ENCODE measurements around the gene RGL3. TPM values are rescaled to one million over a fixed set of nuclear protein-coding genes. Genes with fewer than 3 reads are reported as not detected.

The RGL3 gene
- total and polyA plus RNA-seq, 5 donors from 2014 or later = not detected

DNA sequence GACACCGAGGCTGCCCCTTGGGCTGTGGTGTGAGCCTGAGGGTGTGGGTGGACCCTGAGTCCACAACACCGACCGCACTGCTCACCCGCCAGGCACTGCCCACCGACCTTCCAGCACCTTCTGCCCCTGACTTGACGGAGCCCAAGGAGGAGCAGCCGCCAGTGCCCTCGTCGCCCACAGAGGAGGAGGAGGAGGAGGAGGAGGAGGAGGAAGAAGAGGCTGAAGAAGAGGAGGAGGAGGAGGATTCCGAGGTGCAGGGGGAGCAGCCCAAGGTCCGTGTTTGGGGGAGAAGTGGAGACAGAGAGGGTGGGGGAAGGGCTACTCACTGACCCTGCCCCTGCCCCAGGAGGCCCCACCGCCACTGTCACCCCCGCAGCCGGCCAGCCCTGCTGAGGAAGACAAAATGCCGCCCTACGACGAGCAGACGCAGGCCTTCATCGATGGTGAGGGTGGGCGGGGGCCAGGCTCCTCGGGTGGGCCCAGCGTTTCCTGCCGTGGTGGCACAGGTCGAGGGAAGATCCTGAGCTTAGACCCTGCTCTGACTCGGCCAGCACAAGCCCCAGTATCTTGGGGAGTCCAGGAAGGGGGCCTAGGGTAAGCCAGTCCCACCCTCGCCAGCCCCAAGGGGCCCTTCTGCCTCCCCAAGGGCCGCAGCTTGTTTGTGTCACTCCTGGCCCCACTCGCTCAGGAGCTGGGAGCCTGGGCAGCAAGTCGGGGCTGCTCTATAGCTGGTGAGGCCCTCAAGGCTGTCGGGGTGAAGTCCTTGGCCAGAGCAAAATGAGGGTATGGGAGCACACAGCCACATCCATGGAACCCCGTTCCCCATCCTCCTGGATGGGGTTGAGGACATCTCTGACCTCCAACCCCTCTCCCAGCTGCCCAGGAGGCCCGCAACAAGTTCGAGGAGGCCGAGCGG is 28.5 kb upstream of the RGL3 start:
- Mint-ChIP-seq H3K36me3 (no peaks in the 10 kb centered on the region), H3K4me1 (peaks cover 0 to 2% (median 0%) of the 10 kb centered on the region in 4 donors), H3K9me3 (no peaks in the 10 kb centered on the region), H3K27ac (no peak overlapping the region), H3K27me3 (no peaks in the 10 kb centered on the region), H3K4me3 (no peak overlapping the region)
- no peaks in the 10 kb centered on the region for H3K27me3 ChIP-seq (ENCODE audit: control insufficient read depth, insufficient read depth, low read length)
- no peak for DNase-seq
- H3K4me3 ChIP-seq (ENCODE audit: low read depth, low read length) = no peak overlapping the region
- ATAC-seq (ENCODE audit: low read depth in 2 of 2) = no peak
- H3K36me3 ChIP-seq (ENCODE audit: control insufficient read depth, insufficient read depth, low read length) = peaks cover 34% of the 10 kb centered on the region
- no peaks in the 10 kb centered on the region for H3K9me3 ChIP-seq (ENCODE audit: control insufficient read depth in 2 of 2, low read length in 2 of 2)
- no peaks in the 10 kb centered on the region for H3K4me1 ChIP-seq (ENCODE audit: control insufficient read depth, insufficient read depth, low read length, poor library complexity, severe bottlenecking)
- no peak overlapping the region for H3K27ac ChIP-seq (ENCODE audit: insufficient read depth, low read length, poor library complexity, severe bottlenecking)

DNA sequence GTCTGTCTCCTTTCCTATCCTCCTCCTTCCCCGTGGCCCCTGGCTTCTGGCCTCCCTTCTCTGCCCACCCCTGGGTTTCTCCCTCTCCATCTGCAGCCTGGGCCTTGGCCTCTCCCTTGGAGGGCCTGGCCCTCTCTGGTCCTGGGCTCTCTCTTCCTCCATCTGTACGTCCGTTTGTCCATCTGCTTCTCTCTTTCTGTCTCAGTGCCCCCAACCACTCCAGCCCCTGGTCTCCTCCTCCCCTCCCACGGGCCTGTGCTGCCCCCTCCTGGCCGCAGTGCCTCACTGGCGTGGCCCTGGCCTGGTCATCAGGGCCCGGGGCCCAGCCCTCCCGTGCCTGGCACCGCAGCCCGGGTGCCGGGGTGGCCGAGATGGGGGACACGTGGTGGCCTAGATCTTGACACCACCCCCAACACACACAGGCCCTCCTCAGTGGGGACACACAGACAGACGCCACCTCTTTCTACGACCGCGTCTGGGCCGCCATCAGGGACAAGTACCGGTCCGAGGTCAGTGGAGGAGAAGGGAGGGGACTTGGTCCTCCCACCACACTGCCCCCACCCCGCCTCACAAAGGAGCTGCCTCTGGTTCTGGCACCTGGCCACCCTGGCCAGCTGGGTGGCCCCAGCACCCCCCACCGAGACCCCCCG is 27.7 kb upstream of the RGL3 start:
- Mint-ChIP-seq H3K27me3 (no peaks in the 10 kb centered on the region), H3K27ac (no peak overlapping the region), H3K9me3 (no peaks in the 10 kb centered on the region), H3K36me3 (peaks cover 5% of the 10 kb centered on the region), H3K4me1 (peaks cover 0 to 5% (median 2%) of the 10 kb centered on the region in 4 donors), H3K4me3 (no peak overlapping the region)
- peaks cover 42% of the 10 kb centered on the region for H3K36me3 ChIP-seq (ENCODE audit: control insufficient read depth, insufficient read depth, low read length)
- H3K27ac ChIP-seq (ENCODE audit: insufficient read depth, low read length, poor library complexity, severe bottlenecking) = no peak overlapping the region
- H3K27me3 ChIP-seq (ENCODE audit: control insufficient read depth, insufficient read depth, low read length) = no peaks in the 10 kb centered on the region
- DNase-seq = peak in 2 of 3 donors; percentile 24 to 28
- H3K9me3 ChIP-seq (ENCODE audit: control insufficient read depth in 2 of 2, low read length in 2 of 2) = no peaks in the 10 kb centered on the region
- H3K4me1 ChIP-seq (ENCODE audit: control insufficient read depth, insufficient read depth, low read length, poor library complexity, severe bottlenecking) = no peaks in the 10 kb centered on the region
- H3K4me3 ChIP-seq (ENCODE audit: low read depth, low read length) = no peak overlapping the region
- ATAC-seq (ENCODE audit: low read depth in 2 of 2) = peak in 1 of 2 donors; percentile 65

DNA sequence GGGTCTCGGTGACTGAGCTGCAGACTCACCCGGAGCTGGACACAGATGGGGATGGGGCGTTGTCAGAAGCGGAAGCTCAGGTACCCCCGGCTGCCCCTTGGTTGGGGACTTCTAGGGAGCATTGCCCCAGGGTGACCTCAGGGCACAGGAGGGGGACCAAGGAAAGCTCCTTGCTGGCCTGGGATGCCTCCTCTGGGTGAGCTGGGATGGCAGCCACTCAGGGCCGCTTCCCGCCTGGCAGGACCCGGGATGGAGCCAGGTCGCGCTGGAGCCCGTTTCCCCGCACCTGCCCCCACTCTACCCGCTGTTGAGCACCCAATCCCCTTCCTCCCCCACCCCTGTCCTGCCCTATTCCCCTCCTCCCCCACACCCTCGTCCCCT is 27.1 kb upstream of the RGL3 start:
- Mint-ChIP-seq H3K4me3 (no peak overlapping the region), H3K4me1 (peaks cover 0 to 8% (median 3%) of the 10 kb centered on the region in 4 donors), H3K27me3 (no peaks in the 10 kb centered on the region), H3K9me3 (no peaks in the 10 kb centered on the region), H3K36me3 (peaks cover 8% of the 10 kb centered on the region), H3K27ac (no peak overlapping the region)
- Histone ChIP-seq H3K27ac (ENCODE audit: insufficient read depth, low read length, poor library complexity, severe bottlenecking) (no peak overlapping the region), H3K36me3 (ENCODE audit: control insufficient read depth, insufficient read depth, low read length) (peaks cover 47% of the 10 kb centered on the region), H3K4me1 (ENCODE audit: control insufficient read depth, insufficient read depth, low read length, poor library complexity, severe bottlenecking) (no peaks in the 10 kb centered on the region), H3K9me3 (ENCODE audit: control insufficient read depth in 2 of 2, low read length in 2 of 2) (no peaks in the 10 kb centered on the region), H3K27me3 (ENCODE audit: control insufficient read depth, insufficient read depth, low read length) (no peaks in the 10 kb centered on the region), H3K4me3 (ENCODE audit: low read depth, low read length) (no peak overlapping the region)
- DNase-seq = no peak
- ATAC-seq (ENCODE audit: low read depth in 2 of 2) = no peak

DNA sequence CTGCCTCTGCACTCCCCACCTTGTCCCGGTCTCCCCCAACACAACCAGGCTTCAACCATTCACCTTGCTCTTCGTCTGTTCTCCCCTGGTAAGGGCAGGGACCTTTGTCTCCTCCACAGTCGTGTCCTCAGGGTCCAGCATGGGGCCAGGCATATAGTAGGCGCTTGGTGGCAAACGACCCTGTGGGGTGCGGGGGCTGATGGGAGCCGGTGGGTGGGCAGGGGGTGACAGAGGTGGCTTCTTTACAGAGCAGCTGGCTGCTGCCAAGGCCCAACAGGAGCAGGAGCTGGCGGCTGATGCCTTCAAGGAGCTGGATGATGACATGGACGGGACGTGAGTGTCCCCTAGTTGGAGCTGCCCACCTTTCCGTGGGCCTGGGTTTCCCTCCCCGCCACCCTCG is 26.0 kb upstream of the RGL3 start:
- Mint-ChIP-seq H3K27ac (no peak overlapping the region), H3K36me3 (peaks cover 15% of the 10 kb centered on the region), H3K27me3 (no peaks in the 10 kb centered on the region), H3K4me1 (peaks cover 0 to 11% (median 4%) of the 10 kb centered on the region in 4 donors), H3K9me3 (no peaks in the 10 kb centered on the region), H3K4me3 (no peak overlapping the region)
- no peaks in the 10 kb centered on the region for H3K9me3 ChIP-seq (ENCODE audit: control insufficient read depth in 2 of 2, low read length in 2 of 2)
- peaks cover 55% of the 10 kb centered on the region for H3K36me3 ChIP-seq (ENCODE audit: control insufficient read depth, insufficient read depth, low read length)
- ATAC-seq (ENCODE audit: low read depth in 2 of 2) (no peak), DNase-seq (no peak)
- H3K27ac ChIP-seq (ENCODE audit: insufficient read depth, low read length, poor library complexity, severe bottlenecking) = no peak overlapping the region
- no peaks in the 10 kb centered on the region for H3K27me3 ChIP-seq (ENCODE audit: control insufficient read depth, insufficient read depth, low read length)
- no peak overlapping the region for H3K4me3 ChIP-seq (ENCODE audit: low read depth, low read length)
- no peaks in the 10 kb centered on the region for H3K4me1 ChIP-seq (ENCODE audit: control insufficient read depth, insufficient read depth, low read length, poor library complexity, severe bottlenecking)

DNA sequence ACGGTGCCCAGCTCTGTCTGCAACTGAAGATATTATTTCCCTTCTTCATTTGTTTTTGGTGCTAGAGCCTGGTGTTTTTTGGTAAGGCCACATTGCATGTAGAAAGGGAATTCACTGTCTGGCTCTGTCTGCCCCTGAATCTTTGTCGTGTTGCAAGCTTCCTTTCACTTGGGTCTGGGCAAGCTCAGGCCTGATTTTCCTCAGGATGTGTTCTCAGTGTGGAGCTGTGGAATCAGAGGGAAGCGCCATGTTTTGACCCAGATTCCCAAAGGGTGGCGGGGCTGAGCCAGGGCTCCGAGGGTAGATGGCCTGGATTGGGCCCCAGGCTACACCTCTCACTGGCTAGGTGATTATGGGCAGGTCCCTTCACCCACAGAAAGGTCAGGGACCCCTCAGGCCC is 24.9 kb upstream of the RGL3 start:
- Mint-ChIP-seq H3K4me1 (peaks cover 0 to 11% (median 4%) of the 10 kb centered on the region in 4 donors), H3K27me3 (no peaks in the 10 kb centered on the region), H3K9me3 (no peaks in the 10 kb centered on the region), H3K4me3 (no peak overlapping the region), H3K27ac (no peak overlapping the region), H3K36me3 (peaks cover 16% of the 10 kb centered on the region)
- no peak for DNase-seq
- ATAC-seq (ENCODE audit: low read depth in 2 of 2) = no peak
- Histone ChIP-seq H3K4me3 (ENCODE audit: low read depth, low read length) (no peak overlapping the region), H3K36me3 (ENCODE audit: control insufficient read depth, insufficient read depth, low read length) (peaks cover 56% of the 10 kb centered on the region), H3K27me3 (ENCODE audit: control insufficient read depth, insufficient read depth, low read length) (no peaks in the 10 kb centered on the region), H3K27ac (ENCODE audit: insufficient read depth, low read length, poor library complexity, severe bottlenecking) (no peak overlapping the region), H3K9me3 (ENCODE audit: control insufficient read depth in 2 of 2, low read length in 2 of 2) (no peaks in the 10 kb centered on the region), H3K4me1 (ENCODE audit: control insufficient read depth, insufficient read depth, low read length, poor library complexity, severe bottlenecking) (no peaks in the 10 kb centered on the region)

DNA sequence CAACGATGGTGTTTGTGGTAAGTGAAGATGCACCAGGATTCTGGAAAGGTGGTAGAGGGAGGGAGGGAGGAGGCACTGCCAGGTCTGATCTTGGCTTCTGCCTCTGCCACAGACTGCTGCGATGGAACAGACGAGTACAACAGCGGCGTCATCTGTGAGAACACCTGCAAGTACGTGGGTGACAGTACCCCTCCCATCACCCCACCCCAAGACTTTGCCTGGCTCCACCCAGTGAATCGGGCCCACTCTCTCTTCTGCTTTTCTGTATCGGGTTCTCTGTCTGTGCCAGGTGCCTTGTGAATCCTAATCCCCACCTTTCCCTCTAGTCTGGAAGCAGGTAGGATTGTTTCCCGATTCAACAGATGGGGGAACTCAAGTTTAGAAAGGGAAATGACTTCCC is 18.8 kb upstream of the RGL3 start:
- Mint-ChIP-seq H3K36me3 (peaks cover 20% of the 10 kb centered on the region), H3K4me1 (peaks cover 4 to 41% (median 14%) of the 10 kb centered on the region in 4 donors), H3K27me3 (peaks cover 6% of the 10 kb centered on the region), H3K4me3 (peak overlapping the region; percentile 47 to 80 (median 60)), H3K27ac (no peak overlapping the region), H3K9me3 (no peaks in the 10 kb centered on the region)
- Histone ChIP-seq H3K36me3 (ENCODE audit: control insufficient read depth, insufficient read depth, low read length) (peaks cover 38% of the 10 kb centered on the region), H3K9me3 (ENCODE audit: control insufficient read depth in 2 of 2, low read length in 2 of 2) (no peaks in the 10 kb centered on the region), H3K4me3 (ENCODE audit: low read depth, low read length) (no peak overlapping the region), H3K27ac (ENCODE audit: insufficient read depth, low read length, poor library complexity, severe bottlenecking) (no peak overlapping the region), H3K4me1 (ENCODE audit: control insufficient read depth, insufficient read depth, low read length, poor library complexity, severe bottlenecking) (peaks cover 21% of the 10 kb centered on the region), H3K27me3 (ENCODE audit: control insufficient read depth, insufficient read depth, low read length) (no peaks in the 10 kb centered on the region)
- DNase-seq (no peak), ATAC-seq (ENCODE audit: low read depth in 2 of 2) (no peak)

DNA sequence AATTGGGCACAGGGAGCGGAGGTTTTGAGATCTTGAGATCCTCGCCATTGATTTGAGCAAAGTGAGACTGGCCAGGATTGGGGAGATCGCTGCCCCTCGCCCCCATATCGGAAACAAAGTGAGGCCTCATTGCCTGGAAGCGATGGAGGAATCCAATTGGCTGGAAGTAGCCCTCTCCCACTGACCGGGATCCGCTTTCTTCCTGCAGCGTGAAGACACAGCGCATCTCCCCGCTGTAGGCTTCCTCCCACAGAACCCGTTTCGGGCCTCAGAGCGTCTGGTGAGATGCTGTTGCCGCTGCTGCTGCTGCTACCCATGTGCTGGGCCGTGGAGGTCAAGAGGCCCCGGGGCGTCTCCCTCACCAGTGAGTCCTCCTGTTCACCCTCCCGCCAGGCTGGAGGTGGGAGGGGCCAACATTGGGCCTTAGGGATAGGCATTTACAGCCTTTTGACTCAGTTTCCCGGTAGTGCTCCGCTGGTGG is 16.8 kb upstream of the RGL3 start:
- Histone ChIP-seq H3K27me3 (ENCODE audit: control insufficient read depth, insufficient read depth, low read length) (no peaks in the 10 kb centered on the region), H3K4me3 (ENCODE audit: low read depth, low read length) (peak overlapping the region; percentile 83), H3K36me3 (ENCODE audit: control insufficient read depth, insufficient read depth, low read length) (peaks cover 20% of the 10 kb centered on the region), H3K4me1 (ENCODE audit: control insufficient read depth, insufficient read depth, low read length, poor library complexity, severe bottlenecking) (peaks cover 21% of the 10 kb centered on the region), H3K27ac (ENCODE audit: insufficient read depth, low read length, poor library complexity, severe bottlenecking) (peak overlapping the region; percentile 82), H3K9me3 (ENCODE audit: control insufficient read depth in 2 of 2, low read length in 2 of 2) (no peaks in the 10 kb centered on the region)
- no peak for ATAC-seq (ENCODE audit: low read depth in 2 of 2)
- Mint-ChIP-seq H3K4me1 (peaks cover 4 to 32% (median 10%) of the 10 kb centered on the region in 4 donors), H3K27ac (peak overlapping the region; percentile 92 to 99 (median 97)), H3K9me3 (peaks cover 0 to 1% (median 0%) of the 10 kb centered on the region in 7 donors), H3K4me3 (peak overlapping the region; percentile 97 to 100 (median 100)), H3K36me3 (peaks cover 8% of the 10 kb centered on the region), H3K27me3 (peaks cover 6% of the 10 kb centered on the region)
- no peak for DNase-seq
